ENCODE results near the gene SNF8.
"Not testable (repeated sequence)": the region's sequence is repeated elsewhere in the genome, so short reads cannot be mapped to it uniquely, and the experiment has no call there.

Gene SNF8, protein sequence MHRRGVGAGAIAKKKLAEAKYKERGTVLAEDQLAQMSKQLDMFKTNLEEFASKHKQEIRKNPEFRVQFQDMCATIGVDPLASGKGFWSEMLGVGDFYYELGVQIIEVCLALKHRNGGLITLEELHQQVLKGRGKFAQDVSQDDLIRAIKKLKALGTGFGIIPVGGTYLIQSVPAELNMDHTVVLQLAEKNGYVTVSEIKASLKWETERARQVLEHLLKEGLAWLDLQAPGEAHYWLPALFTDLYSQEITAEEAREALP

DNA sequence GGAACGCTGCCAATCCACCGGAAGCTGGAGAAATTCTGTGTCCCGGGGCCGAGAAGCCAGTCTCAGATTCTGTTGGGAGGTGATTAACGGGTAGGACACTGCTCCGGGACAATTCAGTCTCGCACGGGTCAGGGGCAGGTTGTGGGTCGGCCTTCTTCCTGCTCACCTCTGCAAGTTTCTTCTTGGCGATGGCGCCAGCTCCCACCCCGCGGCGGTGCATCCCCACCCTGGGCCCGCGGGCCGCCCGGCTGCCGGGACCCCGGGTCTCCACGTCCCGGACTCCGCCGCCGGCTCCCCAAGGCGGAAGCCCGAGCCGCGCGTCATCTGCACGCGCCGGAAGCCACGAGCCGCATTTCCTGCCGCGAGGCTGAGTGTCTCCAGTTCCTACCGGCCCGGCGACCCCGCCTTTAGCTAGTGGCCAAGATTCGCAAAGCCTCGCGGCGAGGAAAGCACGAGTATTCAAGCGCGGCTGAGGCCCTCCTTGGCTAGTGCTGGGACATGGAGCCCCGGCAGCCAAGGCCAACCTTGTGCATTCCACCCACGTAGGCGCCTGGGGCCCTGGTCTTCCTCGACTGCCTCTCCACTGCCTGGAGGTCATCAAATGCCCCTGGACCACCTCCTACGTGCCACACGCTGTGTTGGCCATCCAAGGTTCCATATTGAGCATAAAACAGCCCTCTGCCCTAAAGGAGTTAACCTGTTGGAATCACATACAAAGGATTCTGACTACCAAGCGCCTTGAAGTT is at the start of gene SNF8:
Gene SNF8, minus strand, starts transcription at position 328 of the 746 bp plus-strand sequence. Its CDS starts 108 bp downstream, at position 220.
- peak; percentile 17 to 93 (median 82) for DNase-seq

GRCh38 chr17:48993951-48994350 is 49.3 kb upstream of the SNF8 start:
- no peak for DNase-seq

DNA sequence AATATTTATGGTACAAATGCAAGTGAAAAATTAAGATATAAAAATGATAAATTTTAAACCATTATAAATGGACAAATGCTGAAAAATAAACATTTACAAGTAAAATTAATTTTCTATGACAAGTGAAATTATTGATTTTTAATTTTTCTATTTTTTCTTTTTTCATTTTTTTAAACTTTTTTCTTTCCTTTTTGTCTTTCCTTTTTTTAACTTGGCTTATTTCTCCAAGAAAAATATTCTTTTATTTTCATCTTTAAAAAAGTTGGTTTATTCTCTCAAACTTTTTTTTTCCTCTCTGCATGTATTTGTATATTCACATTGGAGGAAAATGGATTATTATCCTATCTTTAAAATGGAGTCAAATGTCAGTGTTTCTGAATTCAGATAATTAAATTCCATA is 48.7 kb upstream of the SNF8 start:
- DNase-seq, result no peak

GRCh38 chr17:48992444-48992843 is 47.8 kb upstream of the SNF8 start:
- no peak for DNase-seq

GRCh38 chr17:48990882-48991357 is 46.3 kb upstream of the SNF8 start:
- no peak for DNase-seq

DNA sequence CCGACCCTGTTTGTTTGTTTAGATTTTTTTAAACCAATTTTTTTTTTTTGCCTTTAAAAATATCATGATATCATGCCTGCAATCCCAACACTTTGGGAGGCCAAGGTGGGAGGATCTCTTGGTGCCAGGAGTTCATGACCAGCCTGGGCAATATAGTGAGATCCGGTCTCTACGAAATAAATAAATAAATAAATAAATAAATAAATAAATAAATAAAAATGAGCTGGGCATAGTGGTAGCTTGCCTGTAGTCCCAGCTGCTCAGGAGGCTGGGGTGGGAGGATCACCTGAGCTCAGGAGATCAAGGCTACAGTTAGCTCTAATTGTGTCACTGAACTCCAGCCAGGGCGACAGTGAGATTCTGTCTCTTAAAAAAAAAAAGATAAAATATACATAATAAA is 44.5 kb upstream of the SNF8 start:
- no peak for DNase-seq

GRCh38 chr17:48985436-48986245 is 41.0 kb upstream of the SNF8 start:
- no peak for DNase-seq

GRCh38 chr17:48981927-48982539 is 37.4 kb upstream of the SNF8 start:
- no peak for DNase-seq

- no peak for DNase-seq
These were observed 29.2 kb upstream of the SNF8 start for GRCh38 chr17:48973806-48974205.

DNA sequence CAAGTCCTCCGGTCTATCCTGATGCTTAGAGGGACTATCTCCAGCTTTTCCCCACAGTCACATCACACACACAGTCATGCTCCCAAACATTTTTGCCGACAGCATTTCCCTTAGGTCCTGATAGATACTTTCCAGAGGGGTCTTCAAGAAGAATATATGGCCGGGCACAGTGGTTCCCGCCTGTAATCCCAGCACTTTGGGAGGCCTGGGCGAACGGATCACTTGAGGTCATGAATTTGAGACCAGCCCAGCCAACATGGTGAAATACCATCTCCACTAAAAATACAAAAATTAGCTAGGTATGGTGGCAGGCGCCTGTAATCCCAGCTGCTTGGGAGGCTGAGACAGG is 28.1 kb upstream of the SNF8 start:
- no peak for DNase-seq

GRCh38 chr17:48970865-48971687 is 26.4 kb upstream of the SNF8 start:
- DNase-seq, result no peak

GRCh38 chr17:48970224-48970623 is 25.6 kb upstream of the SNF8 start:
- DNase-seq, result no peak

GRCh38 chr17:48961516-48962233 is 17.0 kb upstream of the SNF8 start:
- no peak for DNase-seq

DNA sequence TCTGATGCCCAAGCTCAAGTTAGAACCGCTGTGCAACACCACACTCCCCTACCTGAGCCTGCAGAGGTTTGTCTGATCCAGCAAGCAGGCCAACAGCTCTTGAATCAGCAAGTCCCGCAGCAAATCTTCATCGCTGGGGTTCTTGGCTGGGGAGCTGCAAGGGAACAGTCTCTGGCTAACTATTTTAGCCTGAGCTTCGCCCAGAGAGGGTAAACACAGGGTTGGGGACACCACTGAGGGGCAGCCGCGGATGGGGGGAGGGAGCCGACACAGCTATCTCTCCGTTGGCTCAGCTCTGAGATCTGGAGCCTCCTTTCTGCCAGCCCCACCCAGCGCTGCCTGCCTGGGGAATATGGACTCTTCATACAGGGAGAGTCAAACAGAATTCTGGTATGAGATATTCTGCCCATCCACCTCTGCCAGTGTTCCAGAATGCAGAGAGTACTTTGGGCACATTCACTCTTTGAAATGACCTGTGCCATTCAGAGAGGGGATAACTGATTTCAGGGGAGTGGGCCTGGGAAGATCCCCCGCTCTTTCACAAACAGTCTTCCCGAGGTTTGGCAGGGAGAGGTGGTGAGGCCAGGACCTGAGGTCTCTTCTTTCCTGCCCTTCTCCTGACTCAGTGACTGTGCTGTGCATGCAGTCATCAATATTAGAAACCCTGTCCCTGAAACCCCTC is 16.3 kb upstream of the SNF8 start:
- no peak for DNase-seq

- no peak for DNase-seq
These were observed 9.7 kb upstream of the SNF8 start for GRCh38 chr17:48954300-48954755.

GRCh38 chr17:48952904-48953303 is 8.3 kb upstream of the SNF8 start:
- no peak for DNase-seq

GRCh38 chr17:48951572-48951971 is 6.9 kb upstream of the SNF8 start:
- no peak for DNase-seq

GRCh38 chr17:48945261-48945651 is 614 bp upstream of the SNF8 start:
- not testable (repeated sequence) for DNase-seq

DNA sequence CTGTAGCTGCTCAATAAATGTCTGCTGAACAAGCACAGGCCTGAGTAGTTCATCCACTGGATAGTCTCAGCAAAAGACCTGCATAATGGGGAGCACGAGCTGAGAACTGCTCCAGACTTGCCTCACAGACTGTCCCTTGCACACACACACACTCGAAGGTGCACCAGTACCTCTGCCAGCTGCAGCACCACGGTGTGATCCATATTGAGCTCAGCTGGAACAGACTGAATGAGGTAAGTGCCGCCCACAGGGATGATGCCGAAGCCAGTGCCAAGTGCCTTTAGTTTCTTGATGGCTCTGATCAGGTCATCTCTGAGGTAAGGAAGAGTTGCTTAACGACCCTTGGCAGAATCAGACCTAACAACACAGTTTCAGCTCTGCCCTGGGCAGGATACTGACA is 11.6 kb downstream of the SNF8 start:
- DNase-seq, result no peak

DNA sequence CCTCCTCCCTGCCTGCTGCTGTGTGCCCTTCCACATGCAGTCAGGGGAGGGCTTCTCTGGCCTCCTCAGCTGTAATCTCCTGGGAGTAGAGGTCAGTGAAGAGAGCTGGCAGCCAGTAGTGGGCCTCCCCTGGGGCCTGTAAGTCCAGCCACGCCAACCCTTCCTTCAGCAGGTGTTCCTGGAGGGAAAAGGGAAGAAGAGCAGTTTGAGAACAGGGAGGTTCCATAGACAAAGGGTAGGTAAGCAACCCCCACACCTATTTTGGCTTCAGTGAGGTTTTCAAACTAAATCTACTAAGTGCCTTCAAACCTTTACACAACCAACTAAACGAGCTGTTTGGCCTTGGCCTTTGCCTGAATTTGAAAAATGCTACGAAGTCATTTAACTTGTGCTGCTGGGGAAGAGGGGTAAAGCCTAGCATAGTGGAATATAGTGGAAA is 14.2 kb downstream of the SNF8 start:
- no peak for DNase-seq

DNA sequence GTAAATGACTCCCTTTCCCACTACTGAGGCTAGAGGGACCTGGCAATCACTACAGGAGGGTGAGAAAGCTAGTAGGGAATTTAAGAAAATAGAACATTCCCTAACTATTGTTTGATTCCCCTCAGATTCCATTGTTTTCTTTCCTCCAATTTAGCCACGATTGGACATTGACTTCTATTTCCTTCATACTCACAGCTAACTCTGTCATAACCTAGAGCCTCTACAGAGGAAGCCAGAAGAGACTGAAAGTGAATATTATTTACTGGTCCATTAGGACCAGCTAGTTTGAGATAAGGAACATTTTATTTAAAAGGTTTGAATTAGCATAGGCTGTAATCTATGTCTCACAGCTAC is 14.9 kb downstream of the SNF8 start:
- DNase-seq, result no peak
